Measurements from ENCODE around the gene SIRT2.

DNA sequence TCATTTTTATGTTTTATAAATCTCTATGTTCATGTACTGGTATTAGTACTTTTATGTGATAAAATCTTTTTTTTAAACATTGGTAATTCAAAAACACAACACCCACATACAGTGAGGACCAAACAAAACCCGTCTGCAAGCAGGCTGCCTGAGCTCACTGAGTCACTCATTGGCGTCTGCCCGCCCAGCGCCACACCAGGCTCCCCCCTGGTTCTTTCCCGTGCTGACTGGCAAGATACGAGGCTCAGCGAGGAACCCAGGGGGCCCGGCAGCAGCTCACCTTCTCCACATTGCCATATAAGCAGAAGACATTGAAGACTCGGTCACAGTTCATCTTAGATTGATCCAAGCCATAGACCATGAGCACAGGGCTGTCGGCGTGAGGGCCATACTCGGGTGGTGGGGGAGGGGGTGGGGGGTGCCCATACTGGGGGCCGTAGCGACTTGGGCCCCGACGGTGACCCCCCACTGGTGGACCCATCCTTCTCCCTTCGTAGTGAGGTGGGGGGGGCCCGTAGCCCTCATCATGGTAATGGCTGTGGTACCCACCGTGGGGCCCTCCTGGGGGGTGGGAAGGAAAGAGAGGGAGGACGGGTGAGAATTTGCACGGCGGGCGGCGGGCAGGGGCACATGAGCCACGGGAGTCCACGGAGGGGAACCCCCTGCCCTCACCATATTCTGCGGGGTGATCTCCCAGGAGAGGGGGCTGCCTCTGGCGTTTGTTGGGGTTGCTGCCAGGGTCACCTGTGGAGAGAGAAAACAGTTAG lies 59.4 kb downstream of the SIRT2 start:
- TF ChIP-seq ZNF274 (IDR thresholded peaks at IDR 0.05; ENCODE audit: low read length) (no peak), ZNF274 (tag by site-specific recombination; IDR thresholded peaks at IDR 0.05; ENCODE audit: borderline replicate concordance) (no peak), SCRT1 (tag by site-specific recombination; IDR thresholded peaks at IDR 0.05; ENCODE audit: borderline replicate concordance) (no peak), YY1 (tag by site-specific recombination; IDR thresholded peaks at IDR 0.05) (no peak), ZNF776 (tag by site-specific recombination; IDR thresholded peaks at IDR 0.05; ENCODE audit: borderline replicate concordance) (no peak), ZIC2 (tag by site-specific recombination; IDR thresholded peaks at IDR 0.05) (no peak; the same call in 1 of the 2 replicates), SP2 (tag by site-specific recombination; IDR thresholded peaks at IDR 0.05) (no peak), ZNF114 (tag by site-specific recombination; IDR thresholded peaks at IDR 0.05) (no peak), ZNF791 (tag by site-specific recombination; IDR thresholded peaks at IDR 0.05) (no peak), ZBTB20 (tag by site-specific recombination; IDR thresholded peaks at IDR 0.05) (no peak)
- TF ChIP-seq, protein P1, sequence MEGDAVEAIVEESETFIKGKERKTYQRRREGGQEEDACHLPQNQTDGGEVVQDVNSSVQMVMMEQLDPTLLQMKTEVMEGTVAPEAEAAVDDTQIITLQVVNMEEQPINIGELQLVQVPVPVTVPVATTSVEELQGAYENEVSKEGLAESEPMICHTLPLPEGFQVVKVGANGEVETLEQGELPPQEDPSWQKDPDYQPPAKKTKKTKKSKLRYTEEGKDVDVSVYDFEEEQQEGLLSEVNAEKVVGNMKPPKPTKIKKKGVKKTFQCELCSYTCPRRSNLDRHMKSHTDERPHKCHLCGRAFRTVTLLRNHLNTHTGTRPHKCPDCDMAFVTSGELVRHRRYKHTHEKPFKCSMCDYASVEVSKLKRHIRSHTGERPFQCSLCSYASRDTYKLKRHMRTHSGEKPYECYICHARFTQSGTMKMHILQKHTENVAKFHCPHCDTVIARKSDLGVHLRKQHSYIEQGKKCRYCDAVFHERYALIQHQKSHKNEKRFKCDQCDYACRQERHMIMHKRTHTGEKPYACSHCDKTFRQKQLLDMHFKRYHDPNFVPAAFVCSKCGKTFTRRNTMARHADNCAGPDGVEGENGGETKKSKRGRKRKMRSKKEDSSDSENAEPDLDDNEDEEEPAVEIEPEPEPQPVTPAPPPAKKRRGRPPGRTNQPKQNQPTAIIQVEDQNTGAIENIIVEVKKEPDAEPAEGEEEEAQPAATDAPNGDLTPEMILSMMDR (tag by site-specific recombination; IDR thresholded peaks at IDR 0.05): no peak
